ENCODE measurements around the gene HLA-DQB1.

DNA sequence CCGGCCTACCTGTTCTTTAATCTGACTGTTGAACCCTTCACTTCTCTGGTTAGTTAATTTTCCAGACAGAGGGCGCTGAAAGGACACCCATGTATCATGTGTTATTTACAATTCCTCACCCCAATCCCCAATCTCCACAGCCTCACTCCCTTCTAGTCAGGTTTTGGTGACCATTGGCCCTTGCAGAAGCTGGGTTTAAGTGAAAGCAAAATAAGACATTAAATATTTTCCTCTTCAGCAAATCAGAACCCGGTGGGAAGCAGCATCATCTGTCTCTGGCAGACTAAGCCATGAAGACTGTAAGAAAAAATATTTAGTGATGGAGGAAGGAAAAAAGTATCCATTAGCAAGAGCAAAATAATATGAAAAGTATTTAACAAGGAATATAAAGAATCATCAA is 38.6 kb downstream of the HLA-DQB1 start:
- TF ChIP-seq, protein P1, sequence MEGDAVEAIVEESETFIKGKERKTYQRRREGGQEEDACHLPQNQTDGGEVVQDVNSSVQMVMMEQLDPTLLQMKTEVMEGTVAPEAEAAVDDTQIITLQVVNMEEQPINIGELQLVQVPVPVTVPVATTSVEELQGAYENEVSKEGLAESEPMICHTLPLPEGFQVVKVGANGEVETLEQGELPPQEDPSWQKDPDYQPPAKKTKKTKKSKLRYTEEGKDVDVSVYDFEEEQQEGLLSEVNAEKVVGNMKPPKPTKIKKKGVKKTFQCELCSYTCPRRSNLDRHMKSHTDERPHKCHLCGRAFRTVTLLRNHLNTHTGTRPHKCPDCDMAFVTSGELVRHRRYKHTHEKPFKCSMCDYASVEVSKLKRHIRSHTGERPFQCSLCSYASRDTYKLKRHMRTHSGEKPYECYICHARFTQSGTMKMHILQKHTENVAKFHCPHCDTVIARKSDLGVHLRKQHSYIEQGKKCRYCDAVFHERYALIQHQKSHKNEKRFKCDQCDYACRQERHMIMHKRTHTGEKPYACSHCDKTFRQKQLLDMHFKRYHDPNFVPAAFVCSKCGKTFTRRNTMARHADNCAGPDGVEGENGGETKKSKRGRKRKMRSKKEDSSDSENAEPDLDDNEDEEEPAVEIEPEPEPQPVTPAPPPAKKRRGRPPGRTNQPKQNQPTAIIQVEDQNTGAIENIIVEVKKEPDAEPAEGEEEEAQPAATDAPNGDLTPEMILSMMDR (conservative IDR thresholded peaks at IDR 0.05): no peak
- TF ChIP-seq ZFX (IDR thresholded peaks at IDR 0.05): no peak

All from C4-2B (cell line).